Measurements from ENCODE around the gene BMPR1A. TPM values are rescaled to one million over a fixed set of nuclear protein-coding genes. Genes with fewer than 3 reads are reported as not detected.

BMPR1A gene
- total RNA-seq, 1 experiment from 2014 or later = 94.3 TPM

DNA sequence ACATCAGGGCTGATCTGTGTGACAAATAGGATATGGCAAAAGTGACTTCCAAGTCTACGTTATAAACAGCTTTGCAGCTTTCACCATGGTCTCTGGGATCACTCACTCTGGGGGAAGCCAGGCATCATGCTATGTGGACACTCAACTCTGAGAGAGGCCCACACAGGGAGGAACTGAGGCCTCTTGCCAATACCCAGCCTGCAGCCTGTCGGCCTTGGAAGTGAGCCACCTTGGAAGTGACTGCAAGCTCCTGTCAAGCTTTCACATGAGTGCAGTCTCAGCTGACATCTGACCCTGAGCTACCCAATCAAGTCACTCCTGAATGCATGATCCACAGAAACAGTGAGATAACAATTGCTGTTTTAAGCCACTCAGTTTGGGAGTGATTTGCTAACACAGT lies 144.5 kb downstream of the BMPR1A start:
- no peak overlapping the region for H3K27ac ChIP-seq (ENCODE audit: low read length)
- CTCF ChIA-PET = interaction anchor here (0.5 kb wide), 1 partner anchor 58 kb away, joined by 5 read pairs; the partner anchor contains the start of gene SNCG
- H3K27me3 ChIP-seq (ENCODE audit: control insufficient read depth, insufficient read depth, low read length) = no peaks in the 10 kb centered on the region
- H3K4me1 ChIP-seq (ENCODE audit: control insufficient read depth, insufficient read depth, low read length) = no peaks in the 10 kb centered on the region
- no peak for TF ChIP-seq TCF7L2 (IDR thresholded peaks at IDR 0.05; ENCODE audit: low read depth, low read length)
- no peak for TF ChIP-seq REST (IDR thresholded peaks at IDR 0.05; ENCODE audit: insufficient read depth in 1 of 2, low read depth in 2 of 2, low read length in 1 of 2)
- TF ChIP-seq POLR2AphosphoS5 (IDR thresholded peaks at IDR 0.05; ENCODE audit: low read depth, low read length) = no peak
- no peak for TF ChIP-seq CTCF (IDR thresholded peaks at IDR 0.05)
- H3K4me3 ChIP-seq (ENCODE audit: low read depth in 2 of 2, low read length in 2 of 2) = no peak overlapping the region
- in situ Hi-C loops (cut with HindIII; ENCODE audit: low pct_unique_long_range_greater_than_20kb, low sequenced_read_pairs) (no loop called here), intact Hi-C loops (cut with micrococcal nuclease; ENCODE audit: unreplicated experiment) (no loop called here)
- POLR2A ChIA-PET = interaction anchor here (0.5 to 0.6 kb wide), 2 partner anchors 13 to 32 kb away, joined by 3 to 8 read pairs; no protein-coding TSS in a partner anchor
- ATAC-seq = no peak
- peaks cover 13% of the 10 kb centered on the region for H3K36me3 ChIP-seq (ENCODE audit: control insufficient read depth, insufficient read depth, low read length)
- DNase-seq (ENCODE audit: low read depth, low spot score) = no peak
- no peaks in the 10 kb centered on the region for H3K9me3 ChIP-seq (ENCODE audit: control insufficient read depth, insufficient read depth, low read depth, low read length)
- no TSS peak for BruUV-seq (replicated peaks)

DNA sequence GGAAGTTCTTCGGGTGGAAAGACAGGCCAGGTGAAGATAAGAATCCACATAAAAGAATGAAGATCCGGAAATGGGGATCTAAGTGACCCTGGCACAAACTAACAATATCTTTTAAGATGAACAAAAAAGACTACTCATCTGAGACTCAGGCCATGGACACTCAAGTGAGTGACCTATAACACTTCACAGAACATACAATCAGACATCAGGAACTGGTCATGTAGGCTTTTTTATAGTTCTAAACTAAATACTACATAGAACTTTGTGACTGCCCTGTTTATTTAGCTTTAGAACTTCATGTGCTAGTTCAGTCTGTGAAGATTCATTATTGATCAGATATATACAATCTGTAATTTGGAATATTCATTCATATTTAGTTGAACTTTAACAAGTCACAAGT lies 148.2 kb downstream of the BMPR1A start:
- DNase-seq (ENCODE audit: low read depth, low spot score) (no peak), ATAC-seq (no peak)
- no peak overlapping the region for H3K4me3 ChIP-seq (ENCODE audit: low read depth in 2 of 2, low read length in 2 of 2)
- H3K27me3 ChIP-seq (ENCODE audit: control insufficient read depth, insufficient read depth, low read length) = no peaks in the 10 kb centered on the region
- no peaks in the 10 kb centered on the region for H3K4me1 ChIP-seq (ENCODE audit: control insufficient read depth, insufficient read depth, low read length)
- intact Hi-C loops (cut with micrococcal nuclease; ENCODE audit: unreplicated experiment) (no loop called here), in situ Hi-C loops (cut with HindIII; ENCODE audit: low pct_unique_long_range_greater_than_20kb, low sequenced_read_pairs) (no loop called here)
- no TSS peak for BruUV-seq (replicated peaks)
- CTCF ChIA-PET = no interaction called here
- POLR2A ChIA-PET = no interaction called here
- no peaks in the 10 kb centered on the region for H3K9me3 ChIP-seq (ENCODE audit: control insufficient read depth, insufficient read depth, low read depth, low read length)
- H3K27ac ChIP-seq (ENCODE audit: low read length) = no peak overlapping the region
- no peak for TF ChIP-seq SIN3A (IDR thresholded peaks at IDR 0.05; ENCODE audit: borderline replicate concordance, insufficient read depth, low read depth, low read length)
- TF ChIP-seq TCF7L2 (IDR thresholded peaks at IDR 0.05; ENCODE audit: low read depth, low read length) = no peak
- TF ChIP-seq REST (IDR thresholded peaks at IDR 0.05; ENCODE audit: insufficient read depth in 1 of 2, low read depth in 2 of 2, low read length in 1 of 2) = no peak
- no peak for TF ChIP-seq POLR2AphosphoS5 (IDR thresholded peaks at IDR 0.05; ENCODE audit: low read depth, low read length)
- TF ChIP-seq CTCF (IDR thresholded peaks at IDR 0.05) = no peak
- H3K36me3 ChIP-seq (ENCODE audit: control insufficient read depth, insufficient read depth, low read length) = peaks cover 13% of the 10 kb centered on the region

All from Panc1 (cell line).